GM12801 (cell line): ENCODE measurements around the gene ADORA1.

Source experiments
- TF ChIP-seq, protein P1 (sequence below): IDR thresholded peaks from one replicate; pipeline ENCODE4 v1.5.1; 2011; ENCODE audit warnings: control low read depth; ENCODE audit not compliant: insufficient read length; ENCODE audit errors: extremely low read depth

Gene ADORA1

DNA sequence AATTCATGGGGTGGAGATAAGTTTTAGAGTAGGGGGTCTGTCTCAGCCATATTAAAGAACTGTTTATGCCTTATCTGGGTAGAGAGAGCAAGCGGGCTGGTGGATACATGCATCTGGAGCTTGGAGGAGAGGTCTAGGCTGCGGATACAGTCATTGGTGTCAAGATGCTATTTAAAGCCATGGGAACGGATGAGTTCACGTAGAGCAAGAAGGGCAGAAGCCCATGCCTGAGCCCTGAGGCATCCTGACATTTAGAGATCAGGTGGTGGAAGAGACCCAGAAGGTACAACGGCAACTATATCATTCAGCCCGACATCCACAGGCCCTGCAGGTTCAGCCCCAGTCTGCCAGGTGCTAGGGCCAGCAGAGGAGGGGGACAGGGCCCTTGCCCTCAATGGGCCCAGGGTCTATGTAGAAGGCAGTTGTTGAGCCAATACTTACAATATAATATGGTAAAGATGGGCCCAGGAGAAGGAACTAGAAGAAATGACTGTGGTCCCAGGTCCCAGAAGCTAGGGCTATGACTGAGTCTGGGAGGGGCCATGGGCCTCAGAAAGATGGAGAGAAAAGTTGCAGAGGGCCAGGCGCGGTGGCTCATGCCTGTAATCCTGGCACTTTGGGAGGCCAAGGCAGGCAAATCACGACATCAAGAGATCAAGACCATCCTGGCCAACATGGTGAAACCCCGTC, 74.1 kb downstream of the ADORA1 start:
- TF ChIP-seq, protein P1, sequence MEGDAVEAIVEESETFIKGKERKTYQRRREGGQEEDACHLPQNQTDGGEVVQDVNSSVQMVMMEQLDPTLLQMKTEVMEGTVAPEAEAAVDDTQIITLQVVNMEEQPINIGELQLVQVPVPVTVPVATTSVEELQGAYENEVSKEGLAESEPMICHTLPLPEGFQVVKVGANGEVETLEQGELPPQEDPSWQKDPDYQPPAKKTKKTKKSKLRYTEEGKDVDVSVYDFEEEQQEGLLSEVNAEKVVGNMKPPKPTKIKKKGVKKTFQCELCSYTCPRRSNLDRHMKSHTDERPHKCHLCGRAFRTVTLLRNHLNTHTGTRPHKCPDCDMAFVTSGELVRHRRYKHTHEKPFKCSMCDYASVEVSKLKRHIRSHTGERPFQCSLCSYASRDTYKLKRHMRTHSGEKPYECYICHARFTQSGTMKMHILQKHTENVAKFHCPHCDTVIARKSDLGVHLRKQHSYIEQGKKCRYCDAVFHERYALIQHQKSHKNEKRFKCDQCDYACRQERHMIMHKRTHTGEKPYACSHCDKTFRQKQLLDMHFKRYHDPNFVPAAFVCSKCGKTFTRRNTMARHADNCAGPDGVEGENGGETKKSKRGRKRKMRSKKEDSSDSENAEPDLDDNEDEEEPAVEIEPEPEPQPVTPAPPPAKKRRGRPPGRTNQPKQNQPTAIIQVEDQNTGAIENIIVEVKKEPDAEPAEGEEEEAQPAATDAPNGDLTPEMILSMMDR, result no peak

DNA sequence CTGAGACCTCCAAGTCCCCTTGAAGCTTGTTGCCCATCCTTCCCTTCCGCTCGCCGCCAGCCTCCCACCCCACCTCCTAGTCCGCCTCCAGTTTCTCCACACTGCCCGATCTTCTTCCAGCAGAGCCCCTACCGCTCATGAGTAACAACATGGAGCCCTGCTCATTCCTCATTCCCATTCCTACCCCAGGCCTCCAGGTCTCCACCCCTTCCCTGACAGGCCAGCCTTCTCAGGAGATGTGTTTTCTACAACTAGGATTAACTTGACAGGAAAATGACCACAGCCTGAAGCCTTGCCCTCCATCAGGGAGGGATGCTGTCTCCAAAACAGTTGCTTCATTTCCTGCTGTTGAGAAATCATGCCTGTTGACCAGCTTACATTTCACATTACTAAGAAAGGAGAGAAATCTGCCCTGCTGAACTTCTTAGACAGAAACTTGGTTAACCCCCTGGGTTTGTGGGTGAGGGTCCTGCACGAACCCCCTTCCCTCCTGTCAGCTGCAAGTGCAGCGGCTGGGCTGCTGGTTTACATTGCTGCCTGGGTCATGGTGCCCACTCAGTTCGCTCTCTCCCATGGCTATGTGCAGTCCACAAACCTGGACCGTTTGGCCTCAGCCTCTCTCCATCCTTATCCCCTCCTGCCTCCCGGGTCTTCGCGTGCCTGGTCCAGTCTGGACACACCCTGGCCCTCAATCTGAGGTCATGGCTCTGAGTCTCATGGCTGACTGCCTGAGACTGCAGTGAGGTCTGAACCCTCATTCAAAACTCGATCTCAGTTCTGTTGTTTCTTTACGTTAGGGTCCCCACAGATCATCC, 75.1 kb downstream of the ADORA1 start:
- TF ChIP-seq, protein P1, result no peak

DNA sequence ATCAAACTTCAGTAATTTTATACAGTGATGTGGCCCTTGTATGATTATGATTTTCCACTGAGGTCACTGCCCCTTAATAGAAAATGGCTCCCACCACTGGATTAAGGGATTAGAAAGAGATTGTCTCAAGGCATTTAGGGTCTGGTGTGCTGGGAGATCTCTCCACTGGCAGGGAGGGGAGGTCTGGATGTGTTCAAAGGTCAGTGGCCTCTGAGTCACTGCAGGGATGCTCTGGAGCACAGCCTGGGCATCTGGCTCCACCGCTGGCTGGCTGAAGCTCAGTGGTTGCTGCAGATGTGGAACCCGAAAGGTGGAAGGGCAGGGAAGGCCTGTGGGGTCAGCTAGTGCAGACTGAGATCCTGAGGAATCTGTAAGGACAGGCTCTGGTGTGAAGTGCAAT, 77.2 kb downstream of the ADORA1 start:
- TF ChIP-seq, protein P1, result no peak

DNA sequence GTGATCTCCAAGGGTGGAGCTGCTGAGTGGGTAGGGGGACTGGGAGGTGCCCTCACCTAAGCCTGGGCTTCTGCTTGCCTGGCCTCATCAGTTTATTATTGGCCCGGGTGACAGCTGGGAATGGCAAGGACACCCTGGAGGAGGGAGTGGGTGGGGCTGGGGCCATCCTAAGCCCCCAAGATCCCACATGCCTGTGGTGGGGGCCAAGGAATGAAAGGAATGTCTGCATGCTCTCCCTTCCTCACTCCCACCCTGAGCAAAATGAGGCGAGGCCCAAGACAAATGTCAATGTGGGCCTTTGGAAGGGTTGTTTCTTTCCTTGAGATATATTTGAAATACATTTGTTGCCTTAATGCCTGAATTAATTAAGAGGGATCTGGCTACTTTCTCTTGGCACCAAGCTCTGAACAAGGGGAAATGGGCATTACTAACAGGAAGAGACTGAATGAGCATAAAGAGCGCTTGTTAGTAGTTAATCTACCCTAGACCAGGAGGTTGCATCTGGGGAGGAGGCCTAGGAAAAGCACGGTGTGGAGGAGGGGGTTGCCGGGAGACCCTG, 78.7 kb downstream of the ADORA1 start:
- TF ChIP-seq, protein P1, result no peak

DNA sequence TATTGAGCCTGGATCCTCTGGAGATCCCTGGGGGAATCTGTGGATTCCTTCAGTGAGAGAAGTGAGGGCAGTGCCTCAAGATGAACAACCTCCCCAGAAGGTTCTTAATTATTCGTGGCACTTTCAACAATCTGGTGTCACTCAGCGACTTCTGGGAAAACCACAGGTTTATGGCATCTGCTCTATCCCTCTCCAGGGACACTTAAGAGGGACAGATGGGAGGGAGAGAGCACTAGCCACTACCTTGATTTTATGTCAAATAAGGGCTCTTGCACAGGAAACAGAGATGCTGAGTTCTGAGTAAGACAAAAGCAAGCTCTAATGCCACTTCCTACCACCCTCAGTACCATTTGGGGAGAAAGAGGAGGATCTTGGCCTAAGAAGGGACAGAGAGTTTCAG, 80.2 kb downstream of the ADORA1 start:
- TF ChIP-seq, protein P1, result no peak

DNA sequence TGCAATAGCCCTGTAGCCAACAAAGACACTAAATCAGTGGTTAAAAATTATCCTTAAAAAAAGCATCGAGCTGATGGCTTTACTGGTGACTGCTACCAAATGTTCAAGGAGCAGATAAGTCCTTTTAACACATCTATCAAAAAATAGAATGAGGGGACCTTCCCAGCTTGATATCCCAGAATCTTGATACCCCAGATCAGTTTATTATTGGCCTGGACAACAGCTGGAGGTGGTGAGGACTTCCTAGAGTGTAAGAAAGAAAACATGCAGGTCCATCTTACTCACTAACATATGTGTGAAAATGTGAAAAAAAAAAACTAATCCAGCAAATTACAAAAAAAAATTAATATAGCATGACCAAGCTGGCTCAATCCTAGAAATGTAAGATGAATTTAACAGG, 80.7 kb downstream of the ADORA1 start:
- TF ChIP-seq, protein P1, result no peak

DNA sequence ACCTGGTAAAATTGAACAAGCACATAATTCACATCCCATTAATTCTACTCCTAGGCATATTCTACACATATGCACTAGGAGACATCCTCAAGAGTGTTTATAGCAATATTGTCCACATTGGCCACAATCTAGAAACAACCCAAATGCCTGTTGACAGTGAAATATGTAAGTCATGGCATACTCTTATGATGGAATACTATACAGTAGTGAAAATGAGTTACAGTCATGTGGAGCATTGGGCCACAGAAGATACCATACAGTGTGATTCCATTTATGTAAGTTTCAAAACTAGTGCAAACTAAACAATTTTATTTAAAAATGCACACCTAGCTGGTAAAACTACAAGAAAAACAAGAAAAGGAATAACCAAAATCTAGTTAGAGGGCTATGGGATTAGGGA, 82.8 kb downstream of the ADORA1 start:
- TF ChIP-seq, protein P1, result no peak
